Tibial artery (tissue), 4 donors: ENCODE measurements around the gene FBXO38.

Experiments used
- DNase-seq, 2 donors: peaks; one replicate each; pipeline ENCODE4 v3.0.0-alpha.2; 2019
- H3K27ac ChIP-seq, 2 donors: fragments of 200-600 bp; sonication (generic) in 1 of 2; 1 replicate in 1 of 2; 2 replicates in 1 of 2; pipeline ENCODE4 v1.5.1; 2018 to 2019; ENCODE audit warnings: mild to moderate bottlenecking in 1 of 2
- H3K27me3 ChIP-seq, 2 donors: fragments of 200-600 bp; sonication (generic) in 1 of 2; one replicate each; pipeline versions ENCODE4 v1.5.1 to v1.6.0; 2016 to 2019
- H3K36me3 ChIP-seq, 3 donors: fragments of 200-600 bp; sonication (generic) in 2 of 3; one replicate each; pipeline ENCODE4 v1.5.1; 2016 to 2019; ENCODE audit warnings: mild to moderate bottlenecking in 2 of 3
- H3K4me1 ChIP-seq, 4 donors: fragments of 200-600 bp; sonication (generic) in 2 of 4; 1 replicate in 3 of 4; 2 replicates in 1 of 4; pipeline ENCODE4 v1.5.1; 2016 to 2019
- H3K4me3 ChIP-seq, 2 donors: fragments of 200-600 bp; sonication (generic) in 1 of 2; 1 replicate in 1 of 2; 2 replicates in 1 of 2; pipeline ENCODE4 v1.5.1; 2018 to 2019; ENCODE audit warnings: mild to moderate bottlenecking in 2 of 2
- H3K9me3 ChIP-seq, 3 donors: fragments of 200-600 bp; sonication (generic) in 1 of 3; one replicate each; pipeline ENCODE4 v1.5.1; 2016 to 2019
- CTCF ChIP-seq, 2 experiments: fragments of 200-600 bp in 1 of 2; fragments of 450-650 bp in 1 of 2; IDR thresholded peaks; one replicate each; pipeline ENCODE4 v1.5.1; 2017 to 2019; ENCODE audit warnings: antibody characterized with exemption in 2 of 2, mild to moderate bottlenecking in 1 of 2, moderate library complexity in 1 of 2
- intact Hi-C: fragments of 100-400 bp; cut with DNase I; formaldehyde crosslinking; loops from one replicate; pipeline ENCODE4 v1.15.0; 2023; ENCODE audit warnings: low total_unique reads

The FBXO38 gene

GRCh38 chr5:148427370-148428042 is 43.7 kb downstream of the FBXO38 start:
- H3K4me3 ChIP-seq, result no peak overlapping the region
- no peak for DNase-seq
- no peaks in the 10 kb centered on the region for H3K4me1 ChIP-seq
- peaks cover 59 to 81% (median 63%) of the 10 kb centered on the region in 3 donors for H3K36me3 ChIP-seq
- H3K9me3 ChIP-seq, result no peaks in the 10 kb centered on the region
- no peaks in the 10 kb centered on the region for H3K27me3 ChIP-seq
- no peak for TF ChIP-seq CTCF (IDR thresholded peaks at IDR 0.05)
- H3K27ac ChIP-seq, result no peak overlapping the region
- intact Hi-C loops, result no loop called here

DNA sequence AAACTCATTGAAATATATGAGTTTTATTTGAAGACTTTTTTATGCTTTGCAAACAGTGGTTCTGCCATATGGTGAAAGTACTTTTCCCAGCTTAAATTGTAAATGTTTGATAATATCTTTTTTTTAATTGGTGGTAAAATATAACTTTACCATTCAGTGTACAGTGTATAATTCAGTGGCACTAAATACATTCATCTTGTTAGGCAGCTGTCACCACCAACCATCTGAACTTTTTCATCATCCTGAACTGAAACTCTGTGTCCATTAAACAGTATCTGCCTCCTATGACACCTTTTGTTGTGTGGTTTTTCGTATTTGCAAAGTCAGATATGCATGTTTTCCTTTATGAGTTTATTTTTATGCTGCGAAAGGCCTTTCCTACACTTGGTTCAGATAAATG is 45.1 kb downstream of the FBXO38 start:
- TF ChIP-seq CTCF (IDR thresholded peaks at IDR 0.05), result no peak
- Histone ChIP-seq H3K27ac (no peak overlapping the region), H3K36me3 (peaks cover 56 to 83% (median 57%) of the 10 kb centered on the region in 3 donors), H3K9me3 (no peaks in the 10 kb centered on the region), H3K4me3 (no peak overlapping the region), H3K4me1 (no peaks in the 10 kb centered on the region), H3K27me3 (no peaks in the 10 kb centered on the region)
- intact Hi-C loops, result no loop called here
- no peak for DNase-seq

GRCh38 chr5:148433826-148434225 is 50.1 kb downstream of the FBXO38 start:
- Histone ChIP-seq H3K27ac (no peak overlapping the region), H3K9me3 (no peaks in the 10 kb centered on the region), H3K36me3 (peaks cover 35 to 69% (median 56%) of the 10 kb centered on the region in 3 donors), H3K27me3 (no peaks in the 10 kb centered on the region), H3K4me3 (no peak overlapping the region), H3K4me1 (no peaks in the 10 kb centered on the region)
- no peak for TF ChIP-seq CTCF (IDR thresholded peaks at IDR 0.05)
- intact Hi-C loops, result no loop called here
- no peak for DNase-seq

DNA sequence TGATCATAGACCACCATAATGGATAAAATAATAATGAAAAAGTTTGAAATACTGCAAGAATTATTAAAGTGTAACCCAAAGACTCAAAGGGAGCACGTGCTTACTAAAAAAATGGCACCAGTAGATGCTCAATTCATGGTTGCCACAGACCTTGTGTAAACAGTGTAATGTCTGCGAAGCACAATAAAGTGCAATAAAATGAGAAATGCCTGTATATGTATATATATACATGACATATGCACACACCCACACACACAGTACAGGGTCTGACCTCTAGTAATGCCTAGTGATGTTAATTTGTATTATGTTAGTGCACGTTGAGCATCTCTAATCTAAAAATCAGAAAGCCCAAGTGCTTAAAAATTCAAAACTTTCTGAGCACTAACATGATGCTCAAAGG is 52.3 kb downstream of the FBXO38 start:
- no peaks in the 10 kb centered on the region for H3K9me3 ChIP-seq
- no peaks in the 10 kb centered on the region for H3K4me1 ChIP-seq
- no peak for TF ChIP-seq CTCF (IDR thresholded peaks at IDR 0.05)
- DNase-seq, result no peak
- no peak overlapping the region for H3K4me3 ChIP-seq
- H3K27me3 ChIP-seq, result no peaks in the 10 kb centered on the region
- intact Hi-C loops, result no loop called here
- H3K36me3 ChIP-seq, result peaks cover 53 to 75% (median 71%) of the 10 kb centered on the region in 3 donors
- no peak overlapping the region for H3K27ac ChIP-seq

DNA sequence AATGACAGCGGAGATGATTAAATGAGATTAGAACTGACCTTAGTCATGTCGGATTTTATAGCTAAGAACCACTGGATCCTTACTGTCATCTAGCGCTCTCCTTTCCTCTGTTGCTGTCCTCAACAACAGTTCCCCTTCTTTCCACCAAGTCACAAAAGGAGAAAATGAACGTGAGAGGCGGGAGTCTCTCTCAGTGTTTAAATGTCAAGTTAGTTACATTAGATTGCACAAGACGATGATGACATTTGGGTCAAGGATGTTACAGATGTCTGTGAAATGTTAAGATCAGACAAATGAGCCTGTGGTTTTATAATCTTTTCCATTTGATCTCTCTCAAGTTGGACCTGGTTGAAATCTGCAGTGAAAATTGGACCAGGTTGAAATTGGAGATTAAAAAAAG is 53.5 kb downstream of the FBXO38 start:
- H3K4me3 ChIP-seq, result no peak overlapping the region
- peaks cover 62 to 88% (median 75%) of the 10 kb centered on the region in 3 donors for H3K36me3 ChIP-seq
- no peak for TF ChIP-seq CTCF (IDR thresholded peaks at IDR 0.05)
- no peaks in the 10 kb centered on the region for H3K27me3 ChIP-seq
- no peak for DNase-seq
- H3K27ac ChIP-seq, result no peak overlapping the region
- intact Hi-C loops, result no loop called here
- no peaks in the 10 kb centered on the region for H3K4me1 ChIP-seq
- H3K9me3 ChIP-seq, result no peaks in the 10 kb centered on the region
